Fibroblast of skin of back (primary cell): ENCODE results near the gene ATMIN.

Source experiments
- DNase-seq: peaks from one replicate; pipeline ENCODE4 v3.0.0-alpha.2; 2013

Gene ATMIN

DNA sequence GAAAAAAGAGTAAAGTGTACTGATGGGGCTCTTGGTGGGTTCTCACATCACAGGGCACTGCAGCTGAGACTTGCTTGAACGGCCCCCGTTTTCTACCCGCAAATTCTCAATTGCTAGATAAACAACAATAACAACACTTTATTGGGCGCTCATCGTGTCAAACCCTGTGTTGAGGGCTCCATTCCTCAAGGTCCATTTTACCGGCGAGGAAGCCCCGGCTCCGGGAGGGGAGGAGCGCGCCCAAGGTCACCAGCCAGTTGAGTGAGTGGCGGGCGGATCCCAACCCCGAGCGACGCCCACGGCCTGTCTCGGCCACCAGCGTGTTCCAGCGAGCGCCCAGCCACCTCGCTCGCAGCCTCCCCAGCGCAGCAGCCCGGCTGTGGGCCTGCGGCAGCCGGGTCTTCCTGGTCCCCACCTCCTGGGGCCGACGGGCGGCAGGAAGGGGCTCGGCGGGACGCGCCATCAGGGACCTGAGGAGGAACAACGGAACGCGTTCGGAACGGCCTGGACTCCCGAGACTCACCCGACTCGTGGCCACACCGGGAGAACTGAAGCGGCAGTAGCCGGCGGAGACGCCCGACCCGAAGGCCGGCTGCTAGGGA lies 29.3 kb upstream of the ATMIN start:
- DNase-seq: peak; percentile 56

DNA sequence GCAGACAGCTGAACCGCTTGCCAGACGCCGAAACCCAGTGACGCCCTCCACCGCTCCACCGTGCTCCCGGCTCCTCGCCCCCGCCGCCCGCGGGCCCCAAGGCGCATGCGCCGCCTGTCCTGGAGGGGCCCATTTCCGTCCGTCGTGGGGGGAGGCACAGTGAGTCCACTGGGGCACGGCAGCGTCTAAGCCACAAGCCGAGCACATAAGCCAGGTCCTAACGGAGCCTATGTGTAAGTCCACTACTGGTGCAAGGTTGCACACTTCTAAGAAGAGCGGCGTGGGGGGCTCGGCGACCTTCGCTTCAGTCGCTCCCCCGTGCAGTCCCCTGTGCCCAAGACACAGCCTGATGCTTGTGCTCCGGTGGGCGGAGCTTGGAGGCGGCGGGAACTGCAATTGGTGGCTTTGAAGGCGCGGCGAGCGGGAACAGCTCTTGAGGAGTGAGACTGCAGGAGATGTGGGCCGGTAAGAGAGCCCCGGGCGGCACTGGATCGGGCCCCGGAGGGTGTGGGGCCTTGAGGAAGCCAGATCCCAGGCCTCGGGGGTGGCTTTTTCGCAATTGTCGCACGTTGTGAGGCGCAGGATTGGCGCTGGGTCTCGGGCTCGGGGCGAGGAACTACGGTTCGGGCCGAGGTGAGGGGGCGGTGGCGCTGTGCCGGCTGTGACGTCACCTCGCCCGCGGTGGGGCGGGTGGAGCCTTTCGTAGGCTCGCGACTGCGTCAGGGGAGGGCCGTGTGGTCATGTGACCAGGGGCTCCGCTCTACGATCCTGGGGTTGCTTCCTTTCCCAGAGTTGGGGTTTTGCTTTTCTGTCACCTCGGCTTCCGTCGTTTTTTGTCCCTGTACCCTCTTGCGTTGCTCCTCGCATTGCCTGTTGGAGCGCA lies 28.6 kb upstream of the ATMIN start, which contains the start of the genes CENPN and CMC2:
Gene CENPN (plus strand): TSS at position 402 of the 883 bp plus-strand sequence. CDS start 4,726 bp downstream, outside the sequence.
Gene CMC2 (minus strand): TSS at position 73 of the 883 bp plus-strand sequence. CDS start 9,491 bp downstream, outside the sequence.
- peak; percentile 99 for DNase-seq

DNA sequence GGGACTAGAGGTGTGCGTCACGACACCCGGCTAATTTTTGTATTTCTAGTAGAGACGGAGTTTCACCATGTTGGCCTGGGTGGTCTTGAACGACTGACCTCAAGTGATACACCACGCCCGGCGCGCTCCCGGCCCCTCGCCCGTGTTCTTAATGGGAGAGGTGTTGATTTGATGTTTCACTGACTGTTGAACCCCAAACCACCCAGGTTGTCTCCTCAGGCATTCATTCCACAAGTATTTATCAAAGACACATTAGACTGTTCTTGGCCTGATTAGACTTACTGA lies 27.2 kb upstream of the ATMIN start:
- DNase-seq: no peak

DNA sequence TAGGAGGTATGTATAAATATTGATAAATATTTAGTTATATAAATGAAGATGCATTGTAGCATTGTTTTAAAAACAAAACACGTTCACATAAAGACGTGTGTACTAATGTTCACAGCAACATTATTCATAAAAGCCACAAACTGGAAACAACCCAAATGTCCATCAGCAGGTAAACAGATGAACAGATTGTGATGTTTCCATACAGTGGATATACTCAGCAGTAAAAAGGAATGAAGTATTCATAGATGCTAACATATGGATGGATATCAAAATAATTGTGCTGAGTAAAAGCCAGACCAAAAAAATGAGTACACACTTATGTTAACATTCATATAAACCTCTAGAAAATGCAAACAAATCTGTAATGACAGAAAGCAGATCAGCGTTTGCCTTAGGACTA lies 22.7 kb upstream of the ATMIN start:
- DNase-seq: no peak

DNA sequence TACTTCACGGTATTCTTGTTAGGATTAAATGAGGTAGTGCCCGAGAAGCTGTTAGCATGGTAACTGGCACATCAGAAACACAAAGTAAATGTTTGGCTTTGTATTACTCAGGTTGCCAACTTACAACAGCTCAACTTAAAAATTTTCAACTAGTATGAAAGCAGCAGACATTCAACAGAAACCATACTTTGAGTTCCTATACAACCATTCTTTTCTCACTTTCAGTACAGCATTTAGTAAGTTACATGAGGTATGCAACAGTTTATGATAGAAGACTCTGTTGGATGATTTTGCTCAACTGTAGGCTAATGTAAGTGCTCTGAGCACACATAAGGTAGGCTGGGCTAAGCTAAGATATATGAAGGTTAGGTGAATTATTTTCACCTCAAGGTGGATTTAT lies 21.0 kb upstream of the ATMIN start:
- DNase-seq: no peak

DNA sequence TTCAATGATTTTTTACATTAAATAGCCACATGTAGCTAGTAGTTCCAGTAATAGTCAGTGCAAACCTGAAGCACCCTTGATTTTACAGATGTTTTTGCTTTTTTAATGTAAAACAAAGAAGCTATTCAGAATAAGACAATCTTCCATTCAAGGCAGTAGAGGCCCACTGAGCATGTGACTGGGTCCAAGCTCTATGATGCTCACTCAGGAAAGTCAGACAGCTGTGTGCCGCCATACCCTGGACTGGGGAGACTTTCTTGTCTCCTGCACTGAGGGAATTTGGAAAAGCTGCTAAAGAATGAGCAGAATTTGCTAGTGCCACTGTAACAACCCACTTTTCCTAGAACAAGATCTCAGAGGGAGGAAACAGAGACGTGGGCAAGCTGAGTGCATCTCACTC lies 17.1 kb upstream of the ATMIN start:
- no peak for DNase-seq

DNA sequence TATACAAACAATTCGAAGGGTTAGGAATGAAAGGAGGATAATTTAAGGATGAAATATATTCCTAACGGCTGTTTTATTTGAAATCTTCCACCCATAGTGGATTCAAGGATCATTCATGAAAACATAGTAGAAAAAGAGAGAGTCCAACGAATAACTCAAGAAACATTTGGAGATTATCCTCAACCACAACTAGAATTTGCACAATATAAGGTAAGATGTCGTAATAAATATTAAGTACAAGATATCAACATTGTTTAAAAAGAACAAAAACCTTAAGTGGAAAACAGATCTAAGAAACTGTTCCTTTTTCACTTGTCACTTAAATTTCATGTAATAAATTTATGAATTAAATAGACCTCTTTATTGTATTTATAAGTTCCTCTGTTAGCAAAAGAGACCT lies 9.2 kb upstream of the ATMIN start:
- DNase-seq: no peak

DNA sequence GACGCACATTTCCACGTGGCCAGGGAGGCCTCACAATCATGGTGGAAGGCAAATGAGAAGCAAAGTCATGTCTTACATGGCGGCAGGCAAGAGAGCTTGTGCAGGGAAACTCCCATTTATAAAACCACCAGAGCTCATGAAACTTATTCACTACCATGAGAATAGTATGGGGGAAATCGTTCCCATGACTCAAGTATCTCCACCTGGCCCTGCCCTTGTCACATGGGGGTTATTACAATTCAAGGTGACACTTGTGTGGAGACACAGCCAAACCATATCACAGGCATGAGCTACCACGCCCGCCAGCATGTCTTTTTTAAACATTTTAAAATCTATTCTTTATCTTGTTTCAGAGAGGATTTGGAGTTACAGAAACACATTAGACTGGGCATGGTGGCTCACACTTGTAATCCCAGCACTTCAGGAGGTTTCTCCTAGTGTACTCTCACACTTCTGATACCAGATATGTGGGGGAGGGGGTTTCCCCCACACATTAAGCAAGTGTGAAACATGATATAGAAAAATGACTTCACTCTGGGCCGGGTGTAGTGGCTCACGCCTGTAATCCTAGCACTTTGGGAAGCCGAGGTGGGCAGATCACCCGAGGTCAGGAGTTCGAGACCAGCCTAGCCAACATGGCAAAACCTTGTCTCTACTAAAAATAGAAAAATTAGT lies 5.6 kb upstream of the ATMIN start:
- DNase-seq: no peak

DNA sequence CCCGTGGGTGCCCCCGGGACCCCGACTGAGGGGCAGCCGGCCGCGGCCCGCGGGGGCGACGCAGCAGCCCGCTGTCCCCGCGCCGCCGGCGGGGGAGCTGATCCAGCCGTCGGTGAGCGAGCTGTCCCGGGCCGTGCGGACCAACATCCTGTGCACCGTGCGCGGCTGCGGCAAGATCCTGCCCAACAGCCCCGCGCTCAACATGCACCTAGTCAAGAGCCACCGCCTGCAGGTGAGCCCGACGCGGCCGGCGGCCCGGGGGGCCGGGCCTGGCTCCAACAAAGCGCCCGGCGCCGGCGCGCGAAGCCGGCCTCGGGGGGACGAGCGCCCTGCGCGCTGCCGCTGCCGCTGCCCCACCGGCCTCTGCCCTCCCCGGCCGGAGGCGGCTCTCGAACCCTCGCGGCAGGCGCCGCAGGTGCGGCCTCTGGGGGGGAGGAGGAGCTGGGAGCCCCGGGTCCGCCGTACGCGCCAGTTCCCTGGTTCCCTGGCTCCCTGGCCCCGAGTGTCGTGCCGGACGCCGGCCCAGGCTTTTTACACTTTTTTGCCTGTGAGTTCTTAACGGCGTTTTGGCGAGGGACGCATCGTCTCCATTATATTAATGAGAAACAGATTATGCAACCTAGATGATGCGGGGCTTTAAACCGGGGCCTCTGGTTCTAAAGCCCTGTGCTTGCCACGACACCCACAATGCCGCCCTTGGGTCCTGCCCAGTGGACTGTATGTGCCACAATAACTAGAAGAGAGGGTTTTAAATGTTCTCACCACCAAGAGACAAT lies 521 bp downstream of the ATMIN start:
- peak; percentile 15 for DNase-seq

DNA sequence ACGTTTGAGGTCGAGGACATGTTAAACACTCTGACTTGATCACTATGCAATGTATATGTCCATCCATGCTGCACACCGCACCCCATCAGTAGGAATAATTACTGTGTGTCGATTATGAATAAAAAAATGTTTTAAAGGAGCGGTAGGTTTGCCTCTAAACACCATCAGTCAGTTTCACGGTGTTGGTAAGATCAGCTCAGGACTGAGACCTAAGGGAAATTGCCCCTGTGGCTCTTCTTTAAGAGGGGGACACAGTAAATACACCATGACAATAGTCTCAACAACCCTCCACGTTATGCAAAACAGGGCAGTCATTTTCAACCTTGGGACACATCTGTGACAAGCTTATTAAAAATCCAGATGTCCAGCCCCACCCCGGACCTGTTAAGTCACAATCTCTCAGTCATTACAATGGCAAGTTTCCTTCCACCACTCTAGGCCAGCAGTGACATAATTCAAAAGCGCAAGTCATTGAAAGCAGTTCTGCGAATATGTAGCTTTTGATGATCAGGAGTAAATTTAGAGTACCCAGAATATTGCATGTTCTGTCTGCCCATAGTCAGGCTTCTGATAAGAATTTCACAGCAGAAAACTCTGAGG lies 1.2 kb downstream of the ATMIN start:
- DNase-seq: peak; percentile 4

DNA sequence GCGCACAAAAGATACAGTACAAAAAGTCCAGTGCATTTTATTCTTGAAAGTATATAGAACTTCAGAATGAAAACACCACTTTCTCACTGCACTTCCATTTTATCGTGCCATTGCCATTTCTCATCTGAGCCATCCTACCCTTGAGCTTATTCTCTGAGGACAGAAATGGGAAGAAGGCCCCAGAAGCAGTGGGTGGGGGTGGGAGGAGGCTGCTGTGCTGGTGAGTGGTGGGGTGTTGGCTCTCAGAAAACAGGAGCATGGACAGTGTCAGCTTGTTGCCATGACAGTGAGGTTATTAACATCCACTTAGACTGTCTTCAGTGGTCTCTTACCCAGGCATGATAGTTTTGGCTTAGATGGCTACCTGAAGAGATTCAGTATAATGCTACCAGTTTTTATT lies 4.5 kb downstream of the ATMIN start:
- DNase-seq: no peak

DNA sequence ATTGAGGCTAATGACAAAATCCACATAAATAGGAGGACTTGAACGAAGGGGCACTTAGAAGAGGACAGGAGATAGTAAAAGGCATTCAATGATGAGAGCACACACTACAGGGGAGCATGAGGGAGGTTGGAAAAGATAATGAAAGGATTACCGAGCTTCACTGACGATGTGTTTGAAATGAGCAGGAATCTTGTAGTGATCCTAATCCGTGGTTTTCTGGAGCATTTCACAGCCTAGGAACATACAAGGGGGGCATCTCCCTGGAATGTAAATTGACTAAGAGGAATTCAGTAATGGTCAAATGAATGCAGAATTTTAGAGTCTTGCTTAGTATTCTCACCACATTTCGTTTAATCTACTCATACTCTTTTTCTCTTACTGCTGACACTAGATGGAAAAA lies 5.2 kb downstream of the ATMIN start:
- peak; percentile 4 for DNase-seq

DNA sequence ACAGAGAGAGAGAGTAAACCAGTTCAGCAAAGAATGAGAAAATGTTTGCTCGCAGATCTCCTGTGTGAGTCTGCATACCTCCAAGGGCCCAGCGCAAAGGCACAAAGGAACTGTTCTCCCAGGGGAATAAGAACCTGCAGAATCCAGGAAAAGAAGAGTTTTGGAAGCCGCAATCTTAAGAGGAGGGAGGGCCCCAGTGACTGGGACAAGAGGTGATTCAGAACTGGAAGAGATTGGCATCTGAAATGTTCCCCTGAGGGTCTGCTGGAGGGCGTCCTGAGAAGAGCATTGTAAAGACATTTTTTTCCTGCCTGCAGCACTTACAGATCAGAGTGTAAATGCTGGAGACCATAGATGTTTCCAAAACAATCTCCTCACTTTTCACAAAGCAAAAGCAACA lies 6.1 kb downstream of the ATMIN start:
- no peak for DNase-seq

DNA sequence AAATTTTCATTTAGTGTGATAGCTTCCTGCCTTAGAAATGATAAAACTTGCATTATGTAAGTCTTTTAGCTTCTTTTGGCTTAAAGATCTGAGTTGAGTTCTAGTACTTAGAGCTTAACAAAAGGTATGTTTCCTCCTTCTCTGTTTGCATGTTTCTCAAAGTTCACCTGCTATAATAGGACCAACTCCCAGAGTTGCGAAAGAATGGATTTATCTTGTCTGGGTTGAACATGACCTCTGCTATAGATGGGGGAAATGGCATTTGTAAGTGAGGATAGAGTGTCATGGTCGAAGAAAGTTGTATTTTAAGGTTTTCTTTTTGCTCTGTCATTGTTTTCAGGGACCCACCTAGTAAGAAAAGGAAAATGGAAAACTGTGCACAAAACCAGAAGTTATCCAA lies 7.2 kb downstream of the ATMIN start:
- DNase-seq: no peak

DNA sequence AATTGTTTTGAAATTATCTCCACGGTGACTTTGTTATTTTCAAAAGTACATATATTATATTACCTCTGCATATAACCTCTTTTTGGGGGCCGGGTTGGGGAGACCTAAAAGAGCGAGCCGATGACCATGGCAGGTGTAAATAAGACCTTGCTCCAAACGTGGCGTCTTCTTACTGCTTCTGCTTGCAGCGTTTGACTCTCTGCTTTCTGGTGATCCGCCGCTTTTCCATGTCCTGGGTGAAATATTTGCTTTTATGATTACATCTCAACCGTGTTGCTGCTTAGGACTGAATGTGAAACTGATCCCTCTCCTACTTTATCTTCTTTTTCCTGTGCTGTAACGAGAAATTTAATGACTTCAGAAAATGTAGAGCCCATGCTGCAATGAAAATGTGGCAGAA lies 18.1 kb downstream of the ATMIN start:
- no peak for DNase-seq

DNA sequence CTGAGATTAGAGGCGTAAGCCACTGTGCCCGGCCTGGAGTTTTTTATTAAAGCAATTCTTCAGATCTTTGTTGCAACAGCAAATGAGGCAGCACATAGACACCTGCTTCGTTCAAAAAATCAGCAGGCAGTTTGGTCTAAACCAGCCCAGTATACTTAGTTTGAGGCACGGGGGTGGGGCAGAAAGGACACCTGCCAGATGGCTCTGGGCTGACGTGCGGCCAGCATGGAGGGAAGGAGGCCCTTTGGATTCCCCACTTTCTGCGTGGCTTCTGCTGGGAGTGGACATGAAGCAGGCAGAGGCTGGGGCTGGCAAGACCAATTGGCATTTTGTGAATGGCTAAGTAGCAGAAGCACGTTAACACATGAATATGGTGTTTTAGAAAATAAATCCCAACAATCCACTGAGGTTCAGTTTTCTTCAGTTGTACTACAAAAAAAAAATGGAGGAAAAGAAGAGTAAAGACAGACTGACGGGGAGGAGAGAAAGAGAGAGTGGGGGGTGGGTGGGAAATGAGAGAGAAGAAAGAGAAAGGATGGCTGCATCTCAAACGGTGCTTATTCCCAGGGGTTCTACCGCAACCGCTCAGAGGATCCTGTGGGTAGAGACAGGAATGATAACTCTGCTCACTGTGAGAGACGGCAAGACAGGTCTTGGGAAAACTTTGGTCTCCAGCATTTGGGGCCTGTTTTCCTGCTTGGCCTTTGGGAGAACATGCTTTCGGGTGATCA lies 25.1 kb downstream of the ATMIN start:
- DNase-seq: no peak

DNA sequence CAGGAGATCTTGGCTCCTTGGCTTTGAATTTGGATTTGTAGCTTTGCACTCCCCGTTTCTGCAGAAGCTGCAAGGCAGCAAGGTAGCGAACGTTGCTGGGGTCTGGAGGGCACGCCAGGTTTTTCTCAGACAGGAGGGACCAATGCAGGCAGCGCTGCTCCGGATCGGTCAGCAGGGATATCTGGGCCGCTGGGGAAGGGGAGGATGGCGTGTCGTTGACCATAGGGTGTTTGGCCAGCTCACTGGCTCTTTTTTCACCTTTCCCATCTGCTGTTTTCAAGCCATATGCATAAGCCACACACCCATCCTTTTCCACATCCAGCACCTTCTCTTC lies 25.6 kb downstream of the ATMIN start:
- DNase-seq: no peak

DNA sequence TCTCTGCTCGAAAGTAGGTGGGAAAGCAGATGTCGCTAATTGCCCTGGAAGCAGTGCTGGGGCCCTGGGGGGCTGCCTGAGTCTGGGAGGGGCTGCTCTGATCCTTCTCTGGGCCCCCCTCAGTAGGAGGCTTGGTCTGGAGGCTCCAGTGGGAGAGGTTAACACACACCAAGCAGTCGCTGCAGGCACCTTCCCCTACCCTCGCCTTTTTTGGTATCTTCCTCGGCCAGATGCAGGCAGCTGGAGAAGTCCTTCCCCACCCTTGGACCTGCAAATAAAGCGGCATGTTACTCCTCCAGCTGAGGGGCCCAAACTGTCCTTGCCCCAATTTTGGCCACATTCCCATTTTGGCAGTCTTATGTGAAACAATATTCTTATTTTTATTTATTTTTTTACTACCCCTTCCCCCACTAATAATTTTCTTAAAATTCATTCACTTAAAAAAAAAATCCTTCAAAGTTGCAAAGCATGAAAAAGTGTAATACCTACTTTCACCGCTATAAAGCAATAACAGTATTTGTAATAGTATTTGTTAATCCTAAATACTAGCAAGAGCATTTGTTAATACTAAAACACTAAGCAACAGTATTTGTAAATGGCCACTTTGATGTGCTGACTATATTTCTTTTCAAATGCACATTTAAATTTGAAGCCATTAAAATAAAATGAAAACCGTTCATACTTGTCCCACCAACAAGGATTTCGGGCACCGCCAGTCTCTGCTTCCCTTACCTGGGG lies 26.4 kb downstream of the ATMIN start:
- DNase-seq: no peak

DNA sequence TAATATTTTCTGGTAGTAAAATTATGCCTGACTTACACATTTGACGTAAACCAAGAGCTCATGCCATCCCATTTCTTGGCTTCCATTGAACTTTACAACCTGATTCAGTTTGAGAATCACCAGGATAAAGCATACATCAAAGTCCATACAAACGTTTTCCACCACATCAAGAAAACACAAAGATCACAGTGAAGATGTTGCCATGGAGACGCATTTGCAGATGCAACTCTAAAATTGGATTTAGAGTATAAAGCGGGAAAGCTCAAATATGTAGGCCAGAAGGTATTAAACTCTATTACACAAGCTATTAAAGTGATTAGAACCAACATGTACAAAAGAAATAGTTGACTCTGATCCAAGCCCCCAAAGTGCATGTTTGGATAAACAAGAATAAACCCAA lies 31.0 kb downstream of the ATMIN start:
- DNase-seq: no peak

DNA sequence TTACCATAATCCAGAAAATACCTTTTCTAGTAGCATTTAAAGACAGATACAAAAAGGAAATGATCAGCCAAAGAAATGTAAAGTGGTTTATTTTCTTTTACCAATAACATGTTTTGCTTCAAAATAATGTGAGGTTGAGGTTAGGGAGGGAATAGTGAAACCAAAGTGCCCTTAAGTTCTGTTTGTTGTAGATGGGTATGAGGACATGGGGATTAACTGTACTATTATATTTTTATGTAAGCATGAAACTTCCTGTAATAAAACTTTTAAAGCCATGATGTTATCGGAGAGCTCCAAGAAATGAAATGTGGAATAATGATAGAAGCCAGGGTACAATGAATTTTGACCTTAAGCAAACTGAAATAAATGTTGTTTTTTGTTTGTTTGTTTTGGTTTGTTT lies 31.5 kb downstream of the ATMIN start:
- DNase-seq: no peak

DNA sequence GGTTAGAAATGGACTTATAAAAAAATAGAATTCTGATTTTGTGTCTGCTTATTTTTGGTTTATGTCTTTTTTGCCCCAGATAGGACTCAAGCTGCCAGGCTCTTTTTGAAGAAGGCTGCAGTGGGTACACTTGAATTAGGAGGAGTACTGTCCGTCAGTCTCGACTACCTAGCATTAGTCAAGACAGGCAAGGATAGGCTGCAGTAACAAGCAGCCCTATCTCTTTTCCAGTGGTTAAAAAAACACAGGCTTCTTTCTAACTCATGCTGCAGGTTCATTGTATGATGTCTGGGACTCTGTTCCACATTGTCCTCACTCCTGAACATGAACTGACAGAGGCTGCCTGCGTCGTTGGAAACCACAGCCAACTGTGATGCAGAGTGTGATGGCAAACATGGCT lies 33.4 kb downstream of the ATMIN start:
- no peak for DNase-seq
